Duodenal mucosa (tissue), 2 donors: ENCODE data around the gene MYO16.

Source experiments
- H3K27ac ChIP-seq: one replicate; pipeline ENCODE4 v1.7.0; 2013; ENCODE audit warnings: low read depth, low read length
- H3K27me3 ChIP-seq, 2 donors: one replicate each; pipeline ENCODE4 v1.7.0; 2013; ENCODE audit warnings: low read length in 2 of 2, control low read depth in 1 of 2; ENCODE audit not compliant: insufficient read depth in 2 of 2, control insufficient read depth in 1 of 2
- H3K36me3 ChIP-seq, 2 donors: one replicate each; pipeline ENCODE4 v1.7.0; 2013; ENCODE audit warnings: low read length in 2 of 2, control low read depth in 1 of 2; ENCODE audit not compliant: insufficient read depth in 2 of 2, control insufficient read depth in 1 of 2
- H3K4me1 ChIP-seq, 2 donors: one replicate each; pipeline ENCODE4 v1.7.0; 2013; ENCODE audit warnings: low read length in 2 of 2, control low read depth in 1 of 2; ENCODE audit not compliant: insufficient read depth in 2 of 2, control insufficient read depth in 1 of 2
- H3K4me3 ChIP-seq, 2 donors: one replicate each; pipeline ENCODE4 v1.7.0; 2013; ENCODE audit warnings: low read length in 2 of 2, low read depth in 1 of 2
- H3K9ac ChIP-seq, 2 donors: one replicate each; pipeline ENCODE4 v1.7.0; 2013; ENCODE audit warnings: low read length in 2 of 2, low read depth in 1 of 2
- H3K9me3 ChIP-seq, 2 donors: one replicate each; pipeline ENCODE4 v1.7.0; 2013; ENCODE audit warnings: low read length in 2 of 2, control low read depth in 1 of 2; ENCODE audit not compliant: control insufficient read depth in 1 of 2

The MYO16 gene

DNA sequence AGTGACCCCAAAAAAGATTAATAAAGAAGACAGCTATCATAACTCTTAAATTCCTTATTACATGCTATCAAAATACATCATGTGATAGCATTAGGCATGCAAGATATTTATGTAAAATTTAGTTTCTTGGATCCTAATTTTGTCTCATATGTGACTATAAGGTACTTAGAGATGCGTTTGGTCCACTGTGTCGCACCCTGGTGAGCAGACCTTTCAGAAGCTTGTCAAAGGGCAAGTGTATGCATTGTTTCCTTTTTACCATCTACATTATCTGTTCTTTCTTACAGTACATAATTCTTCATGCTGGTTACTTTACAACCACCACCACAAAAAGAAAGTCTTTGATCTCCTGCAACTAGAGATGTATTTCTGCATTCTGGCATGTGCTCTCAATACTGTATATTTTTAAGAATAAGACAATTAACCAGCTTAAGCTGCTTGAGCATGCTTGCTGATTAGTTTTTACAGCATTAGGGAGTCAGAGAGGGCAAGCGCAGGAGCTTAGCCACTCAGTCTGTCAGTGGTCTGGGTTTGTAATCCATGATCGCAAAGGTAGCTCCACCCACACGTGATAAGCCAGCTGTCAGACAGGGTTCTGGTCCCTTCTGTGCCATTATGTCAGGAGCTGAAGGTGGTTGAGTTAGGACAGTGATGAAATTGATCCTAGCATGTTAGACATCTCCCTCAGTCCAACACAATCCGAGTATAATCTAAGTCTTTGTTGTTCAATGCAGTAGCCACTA, 500.9 kb downstream of the MYO16 start:
- peaks cover 0 to 3% of the 10 kb centered on the region in 2 donors for H3K4me1 ChIP-seq
- H3K36me3 ChIP-seq: no peaks in the 10 kb centered on the region
- no peaks in the 10 kb centered on the region for H3K27me3 ChIP-seq
- H3K9ac ChIP-seq: no peak overlapping the region
- no peaks in the 10 kb centered on the region for H3K9me3 ChIP-seq
- no peak overlapping the region for H3K27ac ChIP-seq
- H3K4me3 ChIP-seq: no peak overlapping the region

DNA sequence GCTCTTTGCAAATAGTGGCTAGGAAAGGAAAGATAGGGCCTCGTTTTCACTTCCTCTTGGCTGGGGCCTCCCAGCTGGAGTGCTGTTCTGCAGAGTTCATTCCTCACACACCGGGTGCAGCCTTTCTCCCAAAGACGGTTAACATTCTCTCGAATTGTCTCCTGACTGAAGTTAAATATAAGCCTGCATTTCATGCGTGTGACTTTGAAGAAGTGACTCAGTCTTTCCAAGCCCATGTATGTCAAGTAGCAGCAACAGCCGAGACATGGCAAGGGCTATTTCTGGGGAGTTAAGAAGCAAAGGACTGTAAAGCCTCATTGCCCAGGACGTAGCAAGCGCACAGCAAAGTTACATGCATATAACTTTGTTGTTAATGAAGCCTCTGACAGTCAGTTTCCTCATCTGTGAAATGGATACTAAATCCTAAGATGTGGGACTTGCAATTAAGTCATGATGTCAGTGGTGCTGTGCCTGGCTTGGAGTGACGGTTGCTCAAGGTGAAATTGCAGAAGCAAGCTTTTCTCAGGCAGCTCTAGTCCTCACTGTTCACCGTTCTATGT, 502.4 kb downstream of the MYO16 start:
- Histone ChIP-seq H3K36me3 (no peaks in the 10 kb centered on the region), H3K9me3 (no peaks in the 10 kb centered on the region), H3K27ac (no peak overlapping the region), H3K27me3 (no peaks in the 10 kb centered on the region), H3K4me3 (no peak overlapping the region), H3K4me1 (peaks cover 0 to 3% of the 10 kb centered on the region in 2 donors), H3K9ac (no peak overlapping the region)

- Histone ChIP-seq H3K27ac (no peak overlapping the region), H3K9me3 (no peaks in the 10 kb centered on the region), H3K4me1 (peaks cover 0 to 3% of the 10 kb centered on the region in 2 donors)
Observed at GRCh38 chr13:109135018-109135417, 505.6 kb downstream of the MYO16 start.

GRCh38 chr13:109136873-109137272, 507.5 kb downstream of the MYO16 start:
- H3K4me1 ChIP-seq: peaks cover 0 to 3% of the 10 kb centered on the region in 2 donors
- H3K4me3 ChIP-seq: no peak overlapping the region
- H3K9me3 ChIP-seq: no peaks in the 10 kb centered on the region
- H3K9ac ChIP-seq: no peak overlapping the region
- H3K36me3 ChIP-seq: no peaks in the 10 kb centered on the region
- no peak overlapping the region for H3K27ac ChIP-seq
- H3K27me3 ChIP-seq: peaks cover 0 to 4% of the 10 kb centered on the region in 2 donors

More at GRCh38 chr13:109135018-109135417, 505.6 kb downstream of the MYO16 start:
- Histone ChIP-seq H3K36me3 (no peaks in the 10 kb centered on the region), H3K9ac (no peak overlapping the region), H3K27me3 (no peaks in the 10 kb centered on the region), H3K4me3 (no peak overlapping the region)

DNA sequence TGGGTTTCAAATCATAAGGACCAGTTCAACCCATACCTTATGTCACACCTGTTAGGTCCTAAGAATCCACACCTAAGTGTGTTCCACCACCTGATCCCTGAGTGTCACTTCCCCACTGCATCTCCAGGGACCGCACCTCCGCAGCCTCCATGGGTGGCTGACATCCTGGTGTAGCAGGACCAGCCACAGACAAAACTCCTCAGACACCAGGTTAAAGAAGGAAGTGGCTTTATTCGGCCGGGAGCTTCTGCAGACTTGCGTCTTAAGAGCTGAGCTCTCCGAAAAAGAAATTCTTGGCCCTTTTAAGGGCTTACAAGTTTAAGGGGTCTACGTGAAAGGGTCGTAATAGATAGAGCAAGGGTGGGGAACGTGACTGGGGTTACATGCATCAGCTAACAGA, 509.9 kb downstream of the MYO16 start:
- Histone ChIP-seq H3K4me3 (no peak overlapping the region), H3K27me3 (peaks cover under 1 to 5% of the 10 kb centered on the region in 2 donors), H3K9me3 (no peaks in the 10 kb centered on the region), H3K36me3 (no peaks in the 10 kb centered on the region), H3K27ac (no peak overlapping the region), H3K4me1 (no peaks in the 10 kb centered on the region), H3K9ac (no peak overlapping the region)

GRCh38 chr13:109140054-109140453, 510.6 kb downstream of the MYO16 start:
- H3K27ac ChIP-seq: no peak overlapping the region
- no peaks in the 10 kb centered on the region for H3K4me1 ChIP-seq
- no peak overlapping the region for H3K9ac ChIP-seq
- no peaks in the 10 kb centered on the region for H3K9me3 ChIP-seq
- H3K4me3 ChIP-seq: no peak overlapping the region
- no peaks in the 10 kb centered on the region for H3K36me3 ChIP-seq
- peaks cover 5 to 7% of the 10 kb centered on the region in 2 donors for H3K27me3 ChIP-seq

DNA sequence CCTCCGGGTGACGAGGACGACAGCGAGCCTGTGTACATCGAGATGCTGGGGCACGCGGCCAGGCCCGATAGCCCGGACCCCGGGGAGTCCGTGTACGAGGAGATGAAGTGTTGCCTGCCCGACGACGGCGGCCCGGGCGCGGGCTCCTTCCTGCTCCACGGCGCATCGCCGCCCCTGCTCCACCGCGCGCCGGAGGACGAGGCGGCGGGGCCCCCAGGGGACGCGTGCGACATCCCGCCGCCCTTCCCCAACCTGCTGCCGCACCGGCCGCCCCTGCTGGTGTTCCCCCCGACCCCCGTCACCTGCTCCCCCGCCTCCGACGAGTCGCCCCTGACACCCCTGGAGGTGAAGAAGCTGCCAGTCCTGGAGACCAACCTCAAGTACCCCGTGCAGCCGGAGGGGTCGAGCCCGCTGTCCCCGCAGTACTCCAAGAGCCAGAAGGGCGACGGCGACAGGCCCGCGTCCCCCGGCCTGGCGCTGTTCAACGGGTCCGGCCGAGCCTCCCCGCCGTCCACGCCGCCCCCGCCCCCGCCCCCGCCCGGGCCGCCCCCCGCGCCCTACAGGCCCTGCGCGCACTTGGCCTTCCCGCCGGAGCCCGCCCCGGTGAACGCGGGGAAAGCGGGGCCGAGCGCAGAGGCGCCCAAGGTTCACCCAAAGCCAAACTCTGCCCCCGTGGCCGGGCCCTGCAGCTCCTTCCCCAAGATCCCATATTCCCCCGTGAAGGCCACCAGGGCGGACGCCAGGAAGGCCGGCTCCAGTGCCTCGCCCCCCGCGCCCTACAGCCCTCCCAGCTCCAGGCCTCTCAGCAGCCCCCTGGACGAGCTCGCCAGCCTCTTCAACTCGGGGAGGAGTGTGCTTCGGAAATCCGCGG, 511.3 kb downstream of the MYO16 start:
- H3K27ac ChIP-seq: no peak overlapping the region
- no peak overlapping the region for H3K9ac ChIP-seq
- H3K27me3 ChIP-seq: peaks cover 5 to 7% of the 10 kb centered on the region in 2 donors
- H3K4me3 ChIP-seq: no peak overlapping the region
- no peaks in the 10 kb centered on the region for H3K4me1 ChIP-seq
- no peaks in the 10 kb centered on the region for H3K36me3 ChIP-seq
- H3K9me3 ChIP-seq: no peaks in the 10 kb centered on the region

DNA sequence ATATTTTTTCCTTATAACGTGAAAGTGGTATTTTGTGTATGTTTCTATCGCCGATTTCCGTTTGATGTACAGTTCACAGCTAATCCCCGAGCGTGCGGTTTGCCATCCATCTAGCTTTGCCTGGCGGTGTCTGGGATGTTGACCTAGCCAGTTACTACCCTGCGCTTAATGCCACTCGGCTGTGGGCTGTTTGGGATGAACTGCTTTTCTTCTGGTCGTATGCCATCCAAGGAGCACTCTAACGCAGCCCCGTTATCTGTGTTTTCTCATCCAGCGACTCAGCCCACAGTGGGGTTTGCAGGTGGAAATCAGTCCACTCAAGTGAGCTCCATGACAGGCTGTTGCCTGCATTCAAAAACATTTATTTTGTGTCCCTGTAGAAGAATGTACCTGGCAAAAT, 512.3 kb downstream of the MYO16 start:
- Histone ChIP-seq H3K27me3 (peaks cover 5 to 7% of the 10 kb centered on the region in 2 donors), H3K4me1 (no peaks in the 10 kb centered on the region), H3K4me3 (no peak overlapping the region), H3K9me3 (no peaks in the 10 kb centered on the region), H3K36me3 (no peaks in the 10 kb centered on the region), H3K27ac (no peak overlapping the region), H3K9ac (no peak overlapping the region)

GRCh38 chr13:109144693-109145437, 515.5 kb downstream of the MYO16 start:
- H3K36me3 ChIP-seq: no peaks in the 10 kb centered on the region
- H3K9ac ChIP-seq: no peak overlapping the region
- H3K4me3 ChIP-seq: no peak overlapping the region
- peaks cover 5 to 7% of the 10 kb centered on the region in 2 donors for H3K27me3 ChIP-seq
- H3K4me1 ChIP-seq: no peaks in the 10 kb centered on the region
- H3K27ac ChIP-seq: no peak overlapping the region
- H3K9me3 ChIP-seq: no peaks in the 10 kb centered on the region
